Mesenchymal stem cell (in vitro differentiated cells and primary cell): ENCODE results near the gene PHF19.

ENCODE experiments used
- DNase-seq: peaks from one replicate; pipeline ENCODE4 v3.0.0-alpha.2; 2013
- H2AFZ ChIP-seq: one replicate; pipeline ENCODE4 v1.6.1; 2013; ENCODE audit warnings: low read depth, mild to moderate bottlenecking, control low read depth, inconsistent platforms, low read length, moderate library complexity
- H2AK5ac ChIP-seq: 2 replicates; pipeline ENCODE4 v1.6.1; 2013; ENCODE audit warnings: low read length, moderate library complexity, mild to moderate bottlenecking, inconsistent platforms; ENCODE audit not compliant: severe bottlenecking
- H2BK120ac ChIP-seq: one replicate; pipeline ENCODE4 v1.6.1; 2013; ENCODE audit warnings: low read depth, mild to moderate bottlenecking, inconsistent platforms, low read length, moderate library complexity
- H2BK12ac ChIP-seq, 2 experiments: one replicate each; pipeline ENCODE4 v1.6.1; 2013; ENCODE audit warnings: inconsistent platforms in 2 of 2, low read length in 2 of 2, mild to moderate bottlenecking in 2 of 2, moderate library complexity in 2 of 2, control low read depth in 1 of 2
- H2BK15ac ChIP-seq: one replicate; pipeline ENCODE4 v1.6.1; 2013; ENCODE audit warnings: mild to moderate bottlenecking, low read depth, inconsistent platforms; ENCODE audit not compliant: poor library complexity, severe bottlenecking
- H2BK5ac ChIP-seq: 2 replicates; pipeline ENCODE4 v1.6.1; 2013; ENCODE audit warnings: low read depth, mild to moderate bottlenecking, low read length, control low read depth, inconsistent platforms; ENCODE audit not compliant: poor library complexity, severe bottlenecking
- H3K14ac ChIP-seq, 2 experiments: one replicate each; pipeline ENCODE4 v1.6.1; 2013; ENCODE audit warnings: inconsistent platforms in 2 of 2, low read length in 2 of 2, control low read depth in 1 of 2, mild to moderate bottlenecking in 1 of 2, moderate library complexity in 1 of 2
- H3K18ac ChIP-seq, 2 experiments: one replicate each; pipeline ENCODE4 v1.6.1; 2013; ENCODE audit warnings: inconsistent platforms in 2 of 2, low read length in 2 of 2, control low read depth in 1 of 2, low read depth in 1 of 2, mild to moderate bottlenecking in 1 of 2
- H3K23ac ChIP-seq, 2 experiments: one replicate each; pipeline ENCODE4 v1.6.1; 2013; ENCODE audit warnings: inconsistent platforms in 2 of 2, low read length in 2 of 2, mild to moderate bottlenecking in 2 of 2, moderate library complexity in 2 of 2, control low read depth in 1 of 2
- H3K27ac ChIP-seq: 2 replicates; pipeline ENCODE4 v1.5.1; 2013; ENCODE audit warnings: mild to moderate bottlenecking, moderate library complexity, low read length, control low read depth, inconsistent platforms; ENCODE audit not compliant: poor library complexity, severe bottlenecking
- H3K27me3 ChIP-seq, 2 experiments: 2 replicates each; pipeline versions ENCODE4 v1.6.1 to v1.7.0; 2013; ENCODE audit warnings: low read length in 2 of 2, mild to moderate bottlenecking in 2 of 2, moderate library complexity in 2 of 2, control low read depth in 1 of 2, inconsistent platforms in 1 of 2; ENCODE audit not compliant: control insufficient read depth in 1 of 2, insufficient read depth in 1 of 2
- H3K36me3 ChIP-seq, 2 experiments: 2 replicates each; pipeline versions ENCODE4 v1.6.1 to v1.7.0; 2013; ENCODE audit warnings: low read length in 2 of 2, control low read depth in 1 of 2, inconsistent platforms in 1 of 2, low read depth in 1 of 2, mild to moderate bottlenecking in 1 of 2; ENCODE audit not compliant: insufficient read depth in 2 of 2, control insufficient read depth in 1 of 2
- H3K4ac ChIP-seq, 2 experiments: one replicate each; pipeline ENCODE4 v1.6.1; 2013; ENCODE audit warnings: inconsistent platforms in 2 of 2, low read length in 2 of 2, mild to moderate bottlenecking in 2 of 2, moderate library complexity in 2 of 2, control low read depth in 1 of 2, low read depth in 1 of 2
- H3K4me1 ChIP-seq: 2 replicates; pipeline ENCODE4 v1.6.1; 2013; ENCODE audit warnings: low read depth, low read length, control low read depth; ENCODE audit not compliant: control insufficient read depth, insufficient read depth
- H3K4me2 ChIP-seq: 2 replicates; pipeline ENCODE4 v1.6.1; 2013; ENCODE audit warnings: low read length, mild to moderate bottlenecking, inconsistent platforms; ENCODE audit not compliant: poor library complexity, severe bottlenecking
- H3K4me3 ChIP-seq, 2 experiments: 2 replicates each; pipeline versions ENCODE4 v1.5.1 to v1.7.0; 2013; ENCODE audit warnings: low read length in 2 of 2, mild to moderate bottlenecking in 2 of 2, control low read depth in 1 of 2, low read depth in 1 of 2; ENCODE audit not compliant: insufficient read depth in 1 of 2
- H3K79me1 ChIP-seq: replicated peaks from 2 replicates; pipeline ENCODE4 v1.6.1; 2013; ENCODE audit warnings: mild to moderate bottlenecking, control low read depth, low read length, inconsistent platforms; ENCODE audit not compliant: poor library complexity, severe bottlenecking
- H3K9ac ChIP-seq: 2 replicates; pipeline ENCODE4 v1.7.0; 2013; ENCODE audit warnings: mild to moderate bottlenecking, low read length, moderate library complexity
- H3K9me3 ChIP-seq: 2 replicates; pipeline ENCODE4 v1.7.0; 2013; ENCODE audit warnings: mild to moderate bottlenecking, low read length; ENCODE audit not compliant: control insufficient read depth
- H4K8ac ChIP-seq: one replicate; pipeline ENCODE4 v1.6.1; 2013; ENCODE audit warnings: inconsistent platforms, mild to moderate bottlenecking, low read length, moderate library complexity
- H4K91ac ChIP-seq: one replicate; pipeline ENCODE4 v1.6.1; 2013; ENCODE audit warnings: mild to moderate bottlenecking, low read length, inconsistent platforms
- WGBS: methylation state at CpG from one replicate; pipeline ENCODE4 v1.1.7; 2013; ENCODE audit warnings: mixed read lengths; 5-methylcytosine and 5-hydroxymethylcytosine counted together

Gene PHF19

DNA sequence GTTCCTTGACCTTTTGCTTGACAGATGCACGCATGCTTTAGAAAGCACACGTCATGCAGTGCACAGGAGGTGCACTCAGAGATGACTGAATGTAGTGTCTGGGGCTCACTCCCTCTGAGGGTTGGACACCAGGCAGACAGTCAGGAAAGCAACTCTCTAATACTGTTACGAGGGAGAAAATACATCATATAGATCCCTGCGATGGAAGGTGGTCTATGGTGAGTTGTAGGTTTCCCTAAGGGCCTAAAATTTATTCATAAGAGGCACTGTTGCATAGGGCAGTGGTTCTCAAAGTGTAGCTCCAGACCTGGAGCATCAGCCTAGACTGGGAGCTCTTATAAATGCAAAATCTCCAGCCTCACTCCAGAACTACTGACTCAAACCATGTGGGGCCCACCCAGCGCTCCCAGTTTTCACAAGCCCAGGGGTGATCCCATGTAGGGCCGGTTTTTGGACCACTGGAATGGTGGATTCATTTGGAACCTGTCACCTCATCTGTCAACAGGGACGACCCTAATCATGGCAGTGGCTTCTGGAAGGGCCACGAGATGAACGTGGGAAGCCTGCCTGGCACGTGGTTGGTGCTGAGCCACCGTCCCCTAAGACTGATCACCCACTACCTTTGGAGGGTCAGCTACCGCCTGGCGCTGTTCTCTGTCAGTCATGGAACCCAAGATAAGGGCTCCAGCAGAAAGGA lies 16.8 kb upstream of the PHF19 start:
- Histone ChIP-seq H2AK5ac (no peak overlapping the region), H2BK15ac (no peak overlapping the region), H3K36me3 (no peaks in the 10 kb centered on the region), H4K8ac (no peak overlapping the region), H3K4ac (no peak overlapping the region), H3K79me1 (no peaks in the 10 kb centered on the region), H3K27me3 (peaks cover 0 to 32% of the 10 kb centered on the region in 2 experiments), H3K4me1 (peaks cover 9% of the 10 kb centered on the region), H3K27ac (no peak overlapping the region), H4K91ac (no peak overlapping the region), H2BK12ac (no peak overlapping the region), H3K14ac (no peak overlapping the region), H3K9me3 (no peaks in the 10 kb centered on the region), H2BK5ac (no peak overlapping the region), H3K23ac (no peak overlapping the region), H3K4me2 (no peak overlapping the region), H2BK120ac (no peak overlapping the region), H3K9ac (peak overlapping the region; percentile 9), H3K18ac (no peak overlapping the region), H2AFZ (no peak overlapping the region), H3K4me3 (peak overlapping the region in 1 of 2 experiments; percentile 43)
- 89% methylated on average over 12 of the region's 13 CpGs for WGBS
- peak; percentile 78 for DNase-seq

DNA sequence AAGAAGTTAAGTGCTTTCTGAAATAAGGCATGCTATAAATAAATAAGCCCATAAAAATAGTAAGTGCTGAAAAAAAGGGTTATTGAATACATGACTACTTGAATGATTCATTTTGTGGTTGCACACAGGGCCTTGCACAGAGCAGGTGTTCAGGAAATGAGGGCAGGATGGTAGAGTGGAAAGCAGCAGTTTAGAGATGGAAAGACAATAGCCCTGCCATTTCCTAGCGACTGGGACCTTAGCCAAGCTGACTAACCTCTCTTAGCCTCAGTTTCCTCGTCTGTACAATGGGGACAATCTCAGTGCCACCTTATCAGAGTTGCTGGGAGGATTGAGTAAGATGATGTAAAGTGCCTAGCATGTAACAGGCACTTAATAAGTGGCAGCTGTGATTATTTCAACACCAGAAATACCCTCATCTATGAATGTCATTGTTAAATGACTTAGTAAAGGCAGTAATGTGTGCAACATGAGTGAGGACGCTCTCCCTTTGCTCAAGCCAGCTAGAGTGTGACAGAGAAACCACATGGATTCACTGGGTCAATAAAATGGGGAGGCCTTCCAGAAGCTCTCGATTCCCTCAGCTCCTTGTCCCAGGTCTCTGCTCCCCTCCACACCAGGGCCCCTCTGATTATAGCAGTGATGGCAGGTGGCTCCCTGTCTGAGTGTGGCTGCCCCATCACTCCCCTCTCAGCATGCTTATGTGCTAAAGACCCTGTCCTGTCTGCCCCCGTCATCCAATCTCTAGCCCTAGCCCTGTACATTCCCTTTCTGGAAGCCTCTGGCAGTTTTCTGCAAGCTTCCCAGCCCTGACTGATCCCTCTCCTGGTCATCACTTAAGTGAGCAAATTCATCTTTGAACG lies 16.0 kb upstream of the PHF19 start:
- H2BK12ac ChIP-seq: no peak overlapping the region
- H3K27me3 ChIP-seq: peaks cover 0 to 37% of the 10 kb centered on the region in 2 experiments
- no peak overlapping the region for H3K27ac ChIP-seq
- no peak overlapping the region for H3K9ac ChIP-seq
- H3K4me1 ChIP-seq: peaks cover 9% of the 10 kb centered on the region
- peak; percentile 31 for DNase-seq
- no peak overlapping the region for H2AK5ac ChIP-seq
- H3K4me3 ChIP-seq: no peak overlapping the region
- H2BK5ac ChIP-seq: no peak overlapping the region
- H3K9me3 ChIP-seq: no peaks in the 10 kb centered on the region
- H4K91ac ChIP-seq: no peak overlapping the region
- no peak overlapping the region for H3K18ac ChIP-seq
- no peaks in the 10 kb centered on the region for H3K79me1 ChIP-seq
- H3K4ac ChIP-seq: no peak overlapping the region
- no peaks in the 10 kb centered on the region for H3K36me3 ChIP-seq
- no peak overlapping the region for H3K14ac ChIP-seq
- WGBS: 69% methylated on average over 5 of the region's 6 CpGs
- no peak overlapping the region for H2AFZ ChIP-seq
- H2BK15ac ChIP-seq: no peak overlapping the region
- no peak overlapping the region for H4K8ac ChIP-seq
- H2BK120ac ChIP-seq: no peak overlapping the region
- no peak overlapping the region for H3K23ac ChIP-seq
- no peak overlapping the region for H3K4me2 ChIP-seq

- H3K23ac ChIP-seq: no peak overlapping the region
- H3K9ac ChIP-seq: no peak overlapping the region
- H3K18ac ChIP-seq: no peak overlapping the region
- H2BK12ac ChIP-seq: no peak overlapping the region
- H3K79me1 ChIP-seq: no peaks in the 10 kb centered on the region
- no peak overlapping the region for H3K4ac ChIP-seq
- no peak overlapping the region for H4K8ac ChIP-seq
- no peaks in the 10 kb centered on the region for H3K9me3 ChIP-seq
- H2BK15ac ChIP-seq: no peak overlapping the region
- H2BK5ac ChIP-seq: no peak overlapping the region
- no peak overlapping the region for H2BK120ac ChIP-seq
- H3K27me3 ChIP-seq: peaks cover 0 to 42% of the 10 kb centered on the region in 2 experiments
- no peaks in the 10 kb centered on the region for H3K36me3 ChIP-seq
- DNase-seq: no peak
- WGBS: 79% methylated on average over 9 of the region's 15 CpGs
- H2AFZ ChIP-seq: no peak overlapping the region
- no peak overlapping the region for H4K91ac ChIP-seq
- H3K4me1 ChIP-seq: peaks cover 9% of the 10 kb centered on the region
- H3K4me2 ChIP-seq: no peak overlapping the region
- no peak overlapping the region for H3K14ac ChIP-seq
- no peak overlapping the region for H3K27ac ChIP-seq
- H3K4me3 ChIP-seq: no peak overlapping the region
- H2AK5ac ChIP-seq: no peak overlapping the region
Measured at GRCh38 chr9:120891884-120892747, 15.1 kb upstream of the PHF19 start.
